Gastrocnemius medialis (tissue), 4 donors: ENCODE data around the gene PSD. TPM values are rescaled to one million over a fixed set of nuclear protein-coding genes. Genes with fewer than 3 reads are reported as not detected.
A peak's percentile ranks its signal among the peaks of the same experiment; 100 is the strongest.
"Not testable (repeated sequence)": the region's sequence is repeated elsewhere in the genome, so short reads cannot be mapped to it uniquely, and the experiment has no call there.

Experiments
- ATAC-seq, 2 donors: fragments of 150-250 bp; one replicate each; pipeline ENCODE4 v1.9.1; 2016
- DNase-seq, 2 donors: peaks; one replicate each; pipeline ENCODE4 v3.0.0-alpha.2; 2019
- H3K27ac ChIP-seq, 4 donors: fragments of 200-600 bp; sonication (generic); 1 replicate in 1 of 4; 2 replicates in 3 of 4; pipeline ENCODE4 v1.5.1; 2016 to 2018; ENCODE audit warnings: mild to moderate bottlenecking in 2 of 4, moderate library complexity in 1 of 4
- H3K27me3 ChIP-seq, 3 donors: fragments of 200-600 bp; sonication (generic) in 2 of 3; 1 replicate in 1 of 3; 2 replicates in 2 of 3; pipeline versions ENCODE4 v1.5.1 to v1.6.0; 2016 to 2019; ENCODE audit warnings: mild to moderate bottlenecking in 1 of 3, moderate library complexity in 1 of 3
- H3K36me3 ChIP-seq, 2 donors: fragments of 200-600 bp; sonication (generic) in 1 of 2; one replicate each; pipeline ENCODE4 v1.5.1; 2017 to 2018
- H3K4me1 ChIP-seq, 2 donors: fragments of 200-600 bp; sonication (generic) in 1 of 2; one replicate each; pipeline ENCODE4 v1.5.1; 2016 to 2017; ENCODE audit warnings: mild to moderate bottlenecking in 2 of 2
- H3K4me3 ChIP-seq, 4 donors: fragments of 200-600 bp; sonication (generic) in 3 of 4; 1 replicate in 1 of 4; 2 replicates in 3 of 4; pipeline ENCODE4 v1.5.1; 2016 to 2019; ENCODE audit warnings: mild to moderate bottlenecking in 2 of 4
- H3K9me3 ChIP-seq, 3 donors: fragments of 200-600 bp; sonication (generic) in 2 of 3; 1 replicate in 1 of 3; 2 replicates in 2 of 3; pipeline ENCODE4 v1.5.1; 2016 to 2019
- POLR2A ChIP-seq, 2 donors: fragments of 450-650 bp; IDR thresholded peaks; one replicate each; pipeline ENCODE4 v1.6.1; 2017; ENCODE audit warnings: antibody characterized with exemption in 2 of 2, mild to moderate bottlenecking in 2 of 2, moderate library complexity in 2 of 2
- in situ Hi-C, 4 donors: fragments of 200-750 bp; cut with MboI; loops; one replicate each; pipeline versions ENCODE4 v1.15.0 to v1.8.0; 2017; ENCODE audit warnings: low sequenced_read_pairs in 4 of 4
- intact Hi-C: fragments of 100-400 bp; cut with DNase I; formaldehyde crosslinking; loops from one replicate; pipeline ENCODE4 v1.15.1; 2023; ENCODE audit warnings: low total_unique reads
- total RNA-seq, 4 donors: library from RNA; depleted of rRNA; stranded (reverse); fragments of >200 nt; gene quantifications; one replicate each; pipeline versions ENCODE4 v1.1.0 to v1.2.3, GENCODE V29; 2016
- TF ChIP-seq, protein P1 (sequence below), 5 experiments: fragments of 450-650 bp in 3 of 5; fragments of 200-600 bp in 2 of 5; sonication (generic) in 2 of 5; IDR thresholded peaks in 4 of 5; conservative IDR thresholded peaks in 1 of 5; 1 replicate in 4 of 5; 2 replicates in 1 of 5; pipeline ENCODE4 v1.5.1; 2016 to 2019; ENCODE audit warnings: antibody characterized with exemption in 5 of 5, mild to moderate bottlenecking in 3 of 5, moderate library complexity in 3 of 5

The PSD gene
- total RNA-seq, 4 donors from 2014 or later: 0.35 to 2.6 TPM; not detected in 2

DNA sequence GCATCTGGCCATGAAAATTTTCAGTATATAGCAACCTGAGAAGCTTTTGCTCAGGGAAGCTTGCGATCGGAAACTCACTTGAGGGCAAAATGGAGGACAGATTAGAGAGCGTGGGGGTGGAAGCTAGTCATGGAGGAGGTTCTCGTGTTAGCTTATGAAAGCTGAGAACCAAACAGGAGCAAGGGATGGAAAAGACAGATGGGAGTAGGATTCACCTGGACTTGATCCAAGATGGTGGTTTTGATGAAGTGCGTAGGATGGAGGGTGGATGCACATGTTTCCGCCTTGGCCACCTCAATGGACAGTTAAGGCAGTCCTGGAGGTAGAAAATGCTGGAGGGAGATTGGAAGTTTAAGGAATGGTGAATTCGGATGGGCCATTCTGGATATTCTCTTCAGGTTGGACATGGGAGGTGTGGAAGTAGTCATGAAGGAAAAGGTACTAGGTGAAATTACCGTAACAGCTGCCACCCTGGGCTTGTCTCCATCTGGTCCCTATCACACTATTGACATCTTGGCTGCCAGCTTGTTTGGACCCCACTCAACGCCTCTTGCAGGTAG is 39.1 kb upstream of the PSD start:
- intact Hi-C loops: no loop called here

DNA sequence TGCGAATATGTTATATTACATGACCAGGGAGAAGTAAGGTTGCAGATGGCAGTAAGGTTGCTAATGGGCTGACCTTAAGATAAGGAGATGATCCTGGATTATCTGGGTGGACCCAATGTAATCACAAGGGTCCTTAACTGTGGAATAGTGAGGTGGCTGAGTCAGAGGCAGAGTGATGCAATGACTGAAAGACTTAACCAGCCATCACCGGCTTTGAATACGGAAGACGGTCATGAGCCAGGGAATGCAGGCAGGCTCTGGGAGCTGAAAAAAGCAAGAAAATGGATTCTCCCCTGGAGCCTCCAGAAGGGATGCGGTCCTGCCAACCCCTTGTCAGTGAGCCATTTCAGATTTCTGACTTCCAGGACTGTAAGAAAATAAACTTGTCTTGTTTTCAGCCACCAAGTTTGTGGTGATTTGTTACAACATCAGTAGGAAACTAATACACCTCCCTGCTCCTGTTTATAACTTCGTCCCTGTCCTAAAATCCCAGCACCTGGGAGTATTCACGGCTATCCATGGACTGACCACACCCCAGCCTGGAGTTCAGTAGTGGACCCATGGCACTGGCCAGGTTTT is 37.4 kb upstream of the PSD start:
- TF ChIP-seq, protein P1, sequence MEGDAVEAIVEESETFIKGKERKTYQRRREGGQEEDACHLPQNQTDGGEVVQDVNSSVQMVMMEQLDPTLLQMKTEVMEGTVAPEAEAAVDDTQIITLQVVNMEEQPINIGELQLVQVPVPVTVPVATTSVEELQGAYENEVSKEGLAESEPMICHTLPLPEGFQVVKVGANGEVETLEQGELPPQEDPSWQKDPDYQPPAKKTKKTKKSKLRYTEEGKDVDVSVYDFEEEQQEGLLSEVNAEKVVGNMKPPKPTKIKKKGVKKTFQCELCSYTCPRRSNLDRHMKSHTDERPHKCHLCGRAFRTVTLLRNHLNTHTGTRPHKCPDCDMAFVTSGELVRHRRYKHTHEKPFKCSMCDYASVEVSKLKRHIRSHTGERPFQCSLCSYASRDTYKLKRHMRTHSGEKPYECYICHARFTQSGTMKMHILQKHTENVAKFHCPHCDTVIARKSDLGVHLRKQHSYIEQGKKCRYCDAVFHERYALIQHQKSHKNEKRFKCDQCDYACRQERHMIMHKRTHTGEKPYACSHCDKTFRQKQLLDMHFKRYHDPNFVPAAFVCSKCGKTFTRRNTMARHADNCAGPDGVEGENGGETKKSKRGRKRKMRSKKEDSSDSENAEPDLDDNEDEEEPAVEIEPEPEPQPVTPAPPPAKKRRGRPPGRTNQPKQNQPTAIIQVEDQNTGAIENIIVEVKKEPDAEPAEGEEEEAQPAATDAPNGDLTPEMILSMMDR (IDR thresholded peaks at IDR 0.05 in 4 of 5, conservative IDR thresholded peaks at IDR 0.05 in 1 of 5): no peak
- TF ChIP-seq POLR2A (IDR thresholded peaks at IDR 0.05): no peak
- Histone ChIP-seq H3K4me1 (peaks cover 7 to 18% of the 10 kb centered on the region in 2 donors), H3K9me3 (no peaks in the 10 kb centered on the region), H3K36me3 (no peaks in the 10 kb centered on the region), H3K4me3 (no peak overlapping the region), H3K27me3 (no peaks in the 10 kb centered on the region), H3K27ac (no peak overlapping the region)
- no peak for DNase-seq
- no peak for ATAC-seq
- in situ Hi-C loops (no loop called here), intact Hi-C loops (no loop called here)

More for the DNA sequence above, 39.1 kb upstream of the PSD start:
- H3K9me3 ChIP-seq: no peaks in the 10 kb centered on the region
- DNase-seq (no peak), ATAC-seq (no peak)
- no peaks in the 10 kb centered on the region for H3K27me3 ChIP-seq
- H3K27ac ChIP-seq: no peak overlapping the region
- H3K36me3 ChIP-seq: no peaks in the 10 kb centered on the region
- in situ Hi-C loops: no loop called here
- TF ChIP-seq POLR2A (IDR thresholded peaks at IDR 0.05): no peak
- TF ChIP-seq, protein P1 (IDR thresholded peaks at IDR 0.05 in 4 of 5, conservative IDR thresholded peaks at IDR 0.05 in 1 of 5): no peak
- H3K4me1 ChIP-seq: peaks cover 15 to 21% of the 10 kb centered on the region in 2 donors
- H3K4me3 ChIP-seq: no peak overlapping the region

DNA sequence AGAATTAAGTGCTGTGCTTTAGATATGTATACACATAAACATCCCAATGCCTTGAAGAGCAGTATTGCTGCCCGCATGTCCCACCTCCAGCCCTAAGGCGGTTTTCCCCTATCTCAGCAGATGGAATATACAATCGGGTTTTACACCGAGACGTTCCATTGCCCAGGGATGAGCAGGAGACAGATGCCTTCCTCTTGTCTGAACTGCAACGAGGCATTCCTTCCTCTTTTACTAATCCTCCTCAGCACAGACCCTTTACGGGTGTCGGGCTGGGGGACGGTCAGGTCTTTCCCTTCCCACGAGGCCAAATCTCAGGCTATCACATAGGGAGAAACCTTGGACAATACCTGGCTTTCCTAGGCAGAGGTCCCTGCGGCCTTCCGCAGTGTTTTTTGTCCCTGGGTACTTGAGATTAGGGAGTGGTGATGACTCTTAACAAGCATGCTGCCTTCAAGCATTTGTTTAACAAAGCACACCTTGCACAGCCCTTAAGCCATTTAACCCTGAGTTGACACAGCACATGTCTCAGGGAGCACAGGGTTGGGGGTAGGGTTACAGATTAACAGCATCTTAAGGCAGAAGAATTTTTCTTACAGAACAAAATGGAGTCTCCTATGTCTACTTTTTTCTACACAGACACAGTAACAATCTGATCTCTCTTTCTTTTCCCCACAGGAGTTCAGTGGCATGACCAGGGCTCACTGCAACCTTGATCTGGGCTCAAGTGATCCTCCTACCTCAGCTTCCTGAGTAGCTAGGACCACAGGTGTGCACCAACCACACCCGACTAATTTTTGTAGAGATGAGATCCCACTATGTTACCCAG is 36.3 kb upstream of the PSD start:
- H3K9me3 ChIP-seq: not testable (repeated sequence)
- peaks cover 6 to 16% of the 10 kb centered on the region in 2 donors for H3K4me1 ChIP-seq

DNA sequence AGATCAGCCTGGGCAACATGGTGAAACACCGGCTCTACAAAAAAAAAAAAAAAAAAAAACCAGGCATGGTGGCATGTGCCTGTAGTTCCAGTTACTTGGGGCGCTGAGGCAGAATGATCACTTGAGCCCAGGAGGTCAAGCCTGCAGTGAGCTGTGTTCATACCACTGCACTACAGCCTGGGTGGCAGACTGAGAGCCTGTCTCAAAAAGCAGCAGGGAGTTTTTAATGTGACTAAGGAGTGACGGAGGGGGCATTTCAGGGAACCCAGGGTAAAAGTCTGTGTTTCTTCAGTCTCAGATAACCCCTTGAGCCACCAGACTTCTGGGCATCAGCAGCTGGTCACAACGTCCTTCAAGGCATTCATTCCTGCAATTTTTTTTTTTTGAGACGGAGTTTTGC is 34.9 kb upstream of the PSD start:
- H3K36me3 ChIP-seq: no peaks in the 10 kb centered on the region
- H3K4me1 ChIP-seq: peaks cover 10 to 16% of the 10 kb centered on the region in 2 donors
- intact Hi-C loops: no loop called here
- DNase-seq (no peak), ATAC-seq (no peak)
- H3K27me3 ChIP-seq: no peaks in the 10 kb centered on the region
- no peaks in the 10 kb centered on the region for H3K9me3 ChIP-seq
- in situ Hi-C loops: no loop called here
- TF ChIP-seq POLR2A (IDR thresholded peaks at IDR 0.05): no peak
- TF ChIP-seq, protein P1 (IDR thresholded peaks at IDR 0.05 in 4 of 5, conservative IDR thresholded peaks at IDR 0.05 in 1 of 5): no peak
- peak overlapping the region; percentile 65 to 69 (median 68) for H3K27ac ChIP-seq
- no peak overlapping the region for H3K4me3 ChIP-seq

More for the DNA sequence above, 36.3 kb upstream of the PSD start:
- H3K4me3 ChIP-seq, intact Hi-C loops, H3K27me3 ChIP-seq, H3K27ac ChIP-seq, ATAC-seq, DNase-seq, in situ Hi-C loops, H3K36me3 ChIP-seq: not testable (repeated sequence)
